MM.1S (cell line): Measurements from ENCODE around the gene BLOC1S2.
A peak's percentile ranks its signal among the peaks of the same experiment; 100 is the strongest.

Source experiments
- DNase-seq: peaks from one replicate; pipeline ENCODE4 v3.0.0-alpha.2; 2015
- H2AFZ ChIP-seq: fragments of 300-600 bp; sonication (generic); 2 replicates; pipeline ENCODE4 v1.6.0; 2016; ENCODE audit warnings: antibody characterized with exemption, low read length
- H3F3A ChIP-seq: fragments of 300-600 bp; sonication (generic); 2 replicates; pipeline ENCODE4 v1.6.1; 2016; ENCODE audit warnings: mild to moderate bottlenecking, antibody characterized with exemption, low read length, moderate library complexity, mixed read lengths; ENCODE audit not compliant: insufficient read depth
- H3K27ac ChIP-seq: fragments of 300-600 bp; sonication (generic); 2 replicates; pipeline ENCODE4 v1.5.1; 2016; ENCODE audit warnings: mild to moderate bottlenecking, low read length
- H3K27me3 ChIP-seq: fragments of 300-600 bp; sonication (generic); replicated peaks from 2 replicates; pipeline ENCODE4 v1.6.0; 2016; ENCODE audit warnings: low read length; ENCODE audit not compliant: insufficient read depth
- H3K36me3 ChIP-seq: fragments of 300-600 bp; sonication (generic); replicated peaks from 2 replicates; pipeline ENCODE4 v1.6.1; 2016; ENCODE audit warnings: mild to moderate bottlenecking, low read length, mixed read lengths; ENCODE audit not compliant: insufficient read depth
- H3K4me1 ChIP-seq: fragments of 300-600 bp; sonication (generic); 2 replicates; pipeline ENCODE4 v1.6.1; 2016; ENCODE audit warnings: low read length, mixed read lengths
- H3K4me2 ChIP-seq: fragments of 300-600 bp; sonication (generic); 2 replicates; pipeline ENCODE4 v1.6.0; 2016; ENCODE audit warnings: low read depth, low read length
- H3K4me3 ChIP-seq: fragments of 300-600 bp; sonication (generic); 2 replicates; pipeline ENCODE4 v1.5.1; 2016; ENCODE audit warnings: low read length, mixed read lengths
- H3K79me2 ChIP-seq: fragments of 300-600 bp; sonication (generic); 2 replicates; pipeline ENCODE4 v1.6.1; 2016; ENCODE audit warnings: mixed run types, low read length, mixed read lengths
- H3K9ac ChIP-seq: fragments of 300-600 bp; sonication (generic); 2 replicates; pipeline ENCODE4 v1.6.1; 2016; ENCODE audit warnings: low read length, mixed read lengths
- H3K9me2 ChIP-seq: fragments of 300-600 bp; sonication (generic); replicated peaks from 2 replicates; pipeline ENCODE4 v1.6.1; 2016; ENCODE audit warnings: mild to moderate bottlenecking, low read length, mixed read lengths; ENCODE audit not compliant: insufficient read depth
- H3K9me3 ChIP-seq: fragments of 300-600 bp; sonication (generic); replicated peaks from 2 replicates; pipeline ENCODE4 v1.6.1; 2016; ENCODE audit warnings: mild to moderate bottlenecking, low read length, mixed read lengths; ENCODE audit not compliant: insufficient read depth
- H4K20me1 ChIP-seq: fragments of 300-600 bp; sonication (generic); 2 replicates; pipeline ENCODE4 v1.6.1; 2016; ENCODE audit warnings: mild to moderate bottlenecking, low read length, moderate library complexity, mixed read lengths; ENCODE audit not compliant: insufficient read depth
- CTCF ChIP-seq: fragments of 300-600 bp; sonication (generic); IDR thresholded peaks from 2 replicates; pipeline ENCODE4 v1.5.1; 2016; ENCODE audit warnings: antibody characterized with exemption, low read length, mixed read lengths
- EZH2 ChIP-seq: fragments of 300-600 bp; sonication (generic); optimal IDR thresholded peaks from 2 replicates; pipeline ENCODE3; 2017; ENCODE audit warnings: low read depth, mild to moderate bottlenecking, antibody characterized with exemption, low read length, mixed read lengths
- EZH2phosphoT487 ChIP-seq: fragments of 300-600 bp; sonication (generic); IDR thresholded peaks from 2 replicates; pipeline ENCODE4 v1.6.1; 2018; ENCODE audit warnings: antibody characterized with exemption, low read length

Gene BLOC1S2

DNA sequence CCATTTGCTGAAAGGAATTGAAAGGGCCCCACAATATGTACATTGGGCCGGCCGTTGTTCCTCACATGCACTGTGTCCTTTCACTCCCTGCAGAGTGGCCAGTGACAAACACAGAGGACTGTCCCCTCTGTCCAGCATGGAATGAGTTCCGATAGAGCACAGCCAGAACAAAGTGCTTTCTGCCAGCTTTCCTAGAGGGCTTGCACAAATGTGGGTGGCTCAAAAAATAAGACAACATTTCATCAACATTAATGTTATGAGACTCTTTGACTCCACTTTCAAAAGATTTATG is 41.2 kb upstream of the BLOC1S2 start:
- H3K27me3 ChIP-seq: no peaks in the 10 kb centered on the region
- peaks cover 15% of the 10 kb centered on the region for H3F3A ChIP-seq
- H3K4me2 ChIP-seq: peak overlapping the region; percentile 63
- H4K20me1 ChIP-seq: no peaks in the 10 kb centered on the region
- peak overlapping the region; percentile 33; the same call in 1 of the 2 replicates for H3K9ac ChIP-seq
- H3K9me2 ChIP-seq: no peaks in the 10 kb centered on the region
- no peak for DNase-seq
- H2AFZ ChIP-seq: peak overlapping the region; percentile 11; the same call in 1 of the 2 replicates
- no peaks in the 10 kb centered on the region for H3K79me2 ChIP-seq
- H3K4me3 ChIP-seq: peak overlapping the region; percentile 19; the same call in 1 of the 2 replicates
- no peaks in the 10 kb centered on the region for H3K36me3 ChIP-seq
- TF ChIP-seq EZH2 (no peak), CTCF (no peak), EZH2phosphoT487 (no peak)
- H3K9me3 ChIP-seq: no peaks in the 10 kb centered on the region
- H3K27ac ChIP-seq: peak overlapping the region; percentile 80
- peaks cover 26% of the 10 kb centered on the region for H3K4me1 ChIP-seq

DNA sequence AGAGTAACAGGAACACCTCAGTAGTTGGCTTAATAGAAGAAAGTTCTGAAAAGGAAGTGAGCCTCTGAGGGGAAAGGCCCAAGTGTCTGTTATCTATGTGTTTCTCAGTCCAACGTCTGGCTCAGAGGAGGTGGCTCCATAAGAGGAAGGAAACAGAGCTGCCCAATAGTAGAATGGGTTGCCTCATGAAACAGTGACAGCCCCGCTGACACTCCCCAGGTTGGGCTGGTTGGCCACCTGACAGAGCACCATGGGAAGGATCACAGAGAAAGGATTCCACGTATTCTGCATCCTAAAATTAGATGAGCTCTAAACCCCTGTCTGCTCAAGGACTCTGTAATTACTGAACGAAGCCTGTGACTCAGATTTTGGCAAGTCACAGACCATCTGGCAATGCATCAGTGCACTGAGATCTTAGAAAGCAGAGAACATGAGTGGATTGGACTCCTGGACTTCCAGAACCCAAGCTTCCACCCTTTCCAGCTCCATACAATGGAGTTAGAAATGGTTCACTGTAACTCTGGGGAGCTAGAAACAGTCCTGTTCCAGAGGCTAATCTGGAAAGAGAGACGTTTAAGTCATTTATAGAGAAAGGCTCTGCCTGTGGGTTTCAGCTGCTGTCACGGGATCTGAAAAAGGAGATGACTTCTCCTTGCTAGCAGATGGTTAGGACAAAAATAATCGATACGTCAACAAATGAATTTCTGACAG is 40.7 kb upstream of the BLOC1S2 start:
- peak overlapping the region; percentile 63 for H3K4me2 ChIP-seq
- peaks cover 26% of the 10 kb centered on the region for H3K4me1 ChIP-seq
- H4K20me1 ChIP-seq: no peaks in the 10 kb centered on the region
- DNase-seq: peak; percentile 89
- no peaks in the 10 kb centered on the region for H3K27me3 ChIP-seq
- H3K79me2 ChIP-seq: no peaks in the 10 kb centered on the region
- H3K9ac ChIP-seq: peak overlapping the region; percentile 33
- H3F3A ChIP-seq: peaks cover 15% of the 10 kb centered on the region
- TF ChIP-seq EZH2 (no peak), EZH2phosphoT487 (no peak), CTCF (no peak)
- H3K36me3 ChIP-seq: no peaks in the 10 kb centered on the region
- no peaks in the 10 kb centered on the region for H3K9me2 ChIP-seq
- H3K4me3 ChIP-seq: peak overlapping the region; percentile 19; the same call in 1 of the 2 replicates
- H3K9me3 ChIP-seq: no peaks in the 10 kb centered on the region
- peak overlapping the region; percentile 11 for H2AFZ ChIP-seq
- H3K27ac ChIP-seq: peak overlapping the region; percentile 80

DNA sequence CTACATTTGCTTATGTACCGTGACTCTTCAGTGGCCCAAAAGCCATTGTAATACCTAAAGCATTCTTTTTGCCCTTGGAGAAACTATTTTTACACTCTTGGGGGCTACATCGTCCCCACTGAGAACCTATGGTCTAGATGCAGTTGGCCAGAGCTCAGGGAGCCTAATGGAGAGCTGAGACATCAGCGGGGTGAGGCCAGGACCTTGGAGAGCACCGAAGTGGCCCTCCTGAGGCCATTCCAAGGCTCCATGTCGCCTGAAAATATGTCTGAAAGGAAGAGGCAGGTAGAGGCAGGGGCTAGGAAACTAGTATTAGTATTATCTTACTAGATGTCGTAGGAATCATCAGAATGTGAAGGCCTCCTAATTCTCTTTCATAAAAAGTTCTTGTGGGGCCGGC is 38.7 kb upstream of the BLOC1S2 start:
- no peak overlapping the region for H3K4me2 ChIP-seq
- H4K20me1 ChIP-seq: no peaks in the 10 kb centered on the region
- no peaks in the 10 kb centered on the region for H3K27me3 ChIP-seq
- no peak overlapping the region for H3K27ac ChIP-seq
- H3K9me2 ChIP-seq: no peaks in the 10 kb centered on the region
- no peaks in the 10 kb centered on the region for H3K9me3 ChIP-seq
- no peak overlapping the region for H2AFZ ChIP-seq
- H3F3A ChIP-seq: peaks cover 15% of the 10 kb centered on the region
- H3K79me2 ChIP-seq: no peaks in the 10 kb centered on the region
- no peak for DNase-seq
- no peak overlapping the region for H3K9ac ChIP-seq
- no peaks in the 10 kb centered on the region for H3K36me3 ChIP-seq
- no peak overlapping the region for H3K4me3 ChIP-seq
- peaks cover 26% of the 10 kb centered on the region for H3K4me1 ChIP-seq
- no peak for TF ChIP-seq CTCF
- no peak for TF ChIP-seq EZH2phosphoT487
- no peak for TF ChIP-seq EZH2
